Measurements from ENCODE around the gene SORCS2. TPM values are rescaled to one million over a fixed set of nuclear protein-coding genes. Genes with fewer than 3 reads are reported as not detected.

SORCS2 gene
- total RNA-seq, 1 donor from 2014 or later, result 7.2 TPM

- Histone ChIP-seq H3K27me3 (no peaks in the 10 kb centered on the region), H3K4me1 (no peaks in the 10 kb centered on the region), H3K4me3 (no peak overlapping the region), H3K27ac (no peak overlapping the region), H3K9me3 (no peaks in the 10 kb centered on the region), H3K36me3 (no peaks in the 10 kb centered on the region)
- intact Hi-C loops (cut with DNase I), result no loop called here
- ATAC-seq (no peak), DNase-seq (no peak)
- no peak for TF ChIP-seq CTCF (IDR thresholded peaks at IDR 0.05)
Observed at GRCh38 chr4:7698584-7698983, 506.2 kb downstream of the SORCS2 start.

GRCh38 chr4:7699031-7699430, 506.7 kb downstream of the SORCS2 start:
- Histone ChIP-seq H3K36me3 (no peaks in the 10 kb centered on the region), H3K9me3 (no peaks in the 10 kb centered on the region), H3K4me3 (no peak overlapping the region), H3K27me3 (peaks cover under 1% of the 10 kb centered on the region), H3K4me1 (no peaks in the 10 kb centered on the region), H3K27ac (no peak overlapping the region)
- no peak for TF ChIP-seq CTCF (IDR thresholded peaks at IDR 0.05)
- DNase-seq (no peak), ATAC-seq (no peak)
- intact Hi-C loops (cut with DNase I), result no loop called here

GRCh38 chr4:7699825-7700224, 507.5 kb downstream of the SORCS2 start:
- H3K9me3 ChIP-seq, result no peaks in the 10 kb centered on the region
- intact Hi-C loops (cut with DNase I), result loop anchor here (10.0 kb wide), 1 partner anchor 505 kb away; the partner anchor contains the start of gene SORCS2
- peaks cover 4% of the 10 kb centered on the region for H3K27me3 ChIP-seq
- H3K36me3 ChIP-seq, result no peaks in the 10 kb centered on the region
- TF ChIP-seq CTCF (IDR thresholded peaks at IDR 0.05), result no peak
- H3K4me3 ChIP-seq, result no peak overlapping the region
- no peak overlapping the region for H3K27ac ChIP-seq
- ATAC-seq (no peak), DNase-seq (no peak)
- H3K4me1 ChIP-seq, result no peaks in the 10 kb centered on the region

- intact Hi-C loops (cut with DNase I), result loop anchor here (10.0 kb wide), 1 partner anchor 506 kb away; the partner anchor contains the start of gene SORCS2
- H3K4me3 ChIP-seq, result no peak overlapping the region
- DNase-seq (no peak), ATAC-seq (no peak)
- no peak for TF ChIP-seq CTCF (IDR thresholded peaks at IDR 0.05)
- H3K27ac ChIP-seq, result no peak overlapping the region
- H3K36me3 ChIP-seq, result no peaks in the 10 kb centered on the region
- peaks cover 4% of the 10 kb centered on the region for H3K27me3 ChIP-seq
- no peaks in the 10 kb centered on the region for H3K9me3 ChIP-seq
- H3K4me1 ChIP-seq, result no peaks in the 10 kb centered on the region
Observed at GRCh38 chr4:7700665-7701064, 508.3 kb downstream of the SORCS2 start.

- no peak overlapping the region for H3K27ac ChIP-seq
- intact Hi-C loops (cut with DNase I), result loop anchor here (10.0 kb wide), 1 partner anchor 507 kb away; the partner anchor contains the start of gene SORCS2
- no peaks in the 10 kb centered on the region for H3K4me1 ChIP-seq
- H3K27me3 ChIP-seq, result peaks cover 4% of the 10 kb centered on the region
- no peak for ATAC-seq
- no peaks in the 10 kb centered on the region for H3K9me3 ChIP-seq
- DNase-seq, result no peak
- TF ChIP-seq CTCF (IDR thresholded peaks at IDR 0.05), result no peak
- H3K36me3 ChIP-seq, result no peaks in the 10 kb centered on the region
- H3K4me3 ChIP-seq, result no peak overlapping the region
Observed at GRCh38 chr4:7701866-7702649, 509.7 kb downstream of the SORCS2 start.
